ENCODE data around the gene RALGPS2.

The RALGPS2 gene

DNA sequence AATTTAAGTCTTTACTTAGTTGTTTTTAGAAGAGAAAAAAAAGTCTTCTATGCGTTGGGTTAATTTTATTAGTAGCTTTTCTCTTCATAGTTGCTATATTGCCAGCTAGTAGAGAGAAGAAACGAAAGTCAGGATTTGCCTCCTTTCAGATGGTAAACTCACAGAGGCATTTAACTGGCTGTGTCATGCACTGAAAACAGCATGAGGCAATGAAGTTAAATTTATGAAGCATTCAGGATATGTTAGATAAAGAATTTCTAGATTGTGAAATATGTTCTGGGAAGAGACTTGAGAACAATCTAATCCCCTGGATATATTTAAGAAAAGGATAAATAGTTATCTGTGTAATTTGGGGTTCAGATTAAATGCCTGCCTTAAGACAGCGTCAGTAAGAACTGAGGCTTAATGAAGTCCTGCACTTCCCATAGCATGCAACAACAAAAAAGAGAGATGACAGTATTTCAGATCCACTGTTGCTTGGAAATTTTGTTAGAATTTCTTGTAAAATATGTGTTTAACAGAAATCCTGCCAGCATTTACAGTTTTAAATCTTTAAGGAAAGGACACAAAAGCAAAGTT, 144.2 kb downstream of the RALGPS2 start:
- peak; percentile 59 for DNase-seq

GRCh38 chr1:178870221-178870620, 145.2 kb downstream of the RALGPS2 start:
- no peak for DNase-seq

DNA sequence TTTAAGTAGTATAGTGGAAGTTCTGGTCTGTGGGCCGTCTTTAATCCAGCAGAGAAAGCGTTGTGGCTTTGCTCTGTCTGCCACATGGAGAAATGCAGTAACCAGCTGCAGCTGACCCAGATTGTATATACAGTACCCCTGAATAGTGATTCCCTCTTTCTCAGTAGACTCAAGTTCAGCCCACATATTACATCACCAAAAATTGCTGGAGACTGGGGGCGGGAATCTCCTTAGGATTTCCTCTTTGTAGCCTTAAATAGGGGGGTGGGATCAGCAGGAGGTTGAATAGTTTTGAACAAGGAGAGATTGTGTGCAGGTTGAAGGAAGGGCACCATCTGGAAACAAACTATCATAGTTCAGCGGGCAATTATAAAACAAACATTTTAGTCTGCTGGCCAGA, 145.9 kb downstream of the RALGPS2 start, which contains the start of gene ANGPTL1:
Gene ANGPTL1 (minus strand): TSS at position 134 of the 400 bp plus-strand sequence. CDS start 5,301 bp downstream, outside the sequence.
- DNase-seq: peak; percentile 24

DNA sequence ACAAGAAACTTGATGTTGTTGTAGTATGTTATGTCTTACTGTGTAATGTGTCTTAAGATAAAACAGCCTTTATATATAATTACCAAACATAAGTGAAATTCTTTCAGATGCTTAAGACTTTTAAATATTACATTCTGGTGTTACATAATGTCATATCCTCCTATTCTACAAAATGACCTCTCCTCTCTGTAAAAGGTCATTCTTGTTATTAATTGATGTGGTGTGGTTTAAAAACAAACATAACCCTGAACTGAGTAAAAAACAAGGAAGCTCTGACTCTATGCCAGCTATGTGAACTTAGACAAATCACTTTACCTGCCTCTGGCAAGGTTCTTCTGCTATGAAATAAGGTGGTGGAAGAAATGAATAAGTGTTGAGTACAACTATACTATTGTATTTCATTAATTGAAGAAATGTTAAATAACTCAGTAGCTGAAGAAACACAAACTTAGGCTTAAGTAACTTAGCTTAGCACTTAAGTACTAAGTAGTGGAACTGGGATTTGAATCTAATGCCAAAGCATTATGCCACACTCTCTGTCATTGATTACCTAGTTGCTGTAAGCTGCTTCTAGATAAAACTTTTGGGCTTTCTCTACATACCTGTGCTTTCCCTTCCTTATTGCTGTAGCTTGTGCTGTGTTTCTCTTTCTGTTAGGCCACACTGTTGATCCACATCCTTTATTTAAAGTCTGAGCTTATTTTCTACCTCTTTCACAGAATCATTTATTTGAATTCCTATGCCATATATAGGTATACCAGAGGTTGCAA, 146.7 kb downstream of the RALGPS2 start:
- no peak for DNase-seq

- no peak for DNase-seq
Measured at GRCh38 chr1:178874966-178875365, 149.9 kb downstream of the RALGPS2 start.

- no peak for DNase-seq
Measured at GRCh38 chr1:178875936-178876335, 150.9 kb downstream of the RALGPS2 start.

DNA sequence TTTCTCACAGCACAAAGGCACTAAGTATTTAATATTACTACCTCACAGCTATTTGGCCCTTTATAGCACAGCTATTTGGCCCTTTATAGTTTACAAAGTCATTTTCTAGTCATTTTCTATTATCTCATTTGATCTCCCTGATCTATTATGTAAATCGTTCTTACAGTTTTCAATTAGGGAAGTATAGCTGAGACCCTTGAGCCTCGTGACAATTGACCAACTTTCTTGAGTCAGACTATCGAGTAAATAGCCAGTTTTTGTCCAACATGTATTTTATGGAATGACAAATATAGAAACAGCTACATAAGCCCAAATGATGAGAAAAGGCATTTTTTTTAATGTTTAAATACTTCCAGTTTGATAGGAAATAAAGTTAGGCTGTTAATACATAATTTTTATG, 152.9 kb downstream of the RALGPS2 start:
- DNase-seq: no peak

- no peak for DNase-seq
Measured at GRCh38 chr1:178881950-178882349, 156.9 kb downstream of the RALGPS2 start.

- DNase-seq: no peak
Measured at GRCh38 chr1:178885869-178886268, 160.8 kb downstream of the RALGPS2 start.

GRCh38 chr1:178886551-178886950, 161.5 kb downstream of the RALGPS2 start:
- no peak for DNase-seq

- DNase-seq: no peak
Measured at GRCh38 chr1:178895928-178896327, 170.9 kb downstream of the RALGPS2 start.

- DNase-seq: no peak
Measured at GRCh38 chr1:178898401-178898800, 173.4 kb downstream of the RALGPS2 start.

GRCh38 chr1:178899402-178899801, 174.4 kb downstream of the RALGPS2 start:
- DNase-seq: no peak

DNA sequence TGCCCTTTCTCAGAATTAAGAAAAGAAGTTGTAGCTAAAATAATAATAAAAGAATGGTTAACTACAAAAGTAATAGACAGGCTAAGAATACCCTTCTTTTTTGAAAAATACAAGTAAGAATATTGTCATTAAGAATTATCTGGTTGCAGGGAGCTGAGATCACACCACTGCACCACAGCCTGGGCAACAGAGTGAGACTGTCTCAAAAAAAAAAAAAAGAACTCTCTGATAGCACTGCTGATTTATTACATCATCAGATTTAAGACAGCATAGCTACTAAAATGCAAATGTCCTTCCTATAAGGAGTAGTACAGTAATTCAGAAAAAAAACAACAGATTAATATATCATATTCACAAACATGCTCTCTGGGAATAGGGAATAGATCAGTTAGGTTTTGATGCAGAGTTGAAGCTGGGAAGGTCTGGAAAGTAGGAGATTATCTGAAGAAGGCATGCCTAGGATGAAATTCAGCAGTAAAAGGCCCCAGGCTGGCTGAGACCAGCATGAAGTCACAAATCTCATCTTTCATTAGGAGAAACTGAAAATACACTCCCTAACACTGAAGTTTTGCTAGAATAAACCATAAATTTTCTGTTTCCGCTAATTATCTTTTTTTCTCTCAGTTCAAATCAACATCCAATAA, 176.6 kb downstream of the RALGPS2 start:
- DNase-seq: no peak

- DNase-seq: peak; percentile 70
Measured at GRCh38 chr1:178908358-178908757, 183.3 kb downstream of the RALGPS2 start.

DNA sequence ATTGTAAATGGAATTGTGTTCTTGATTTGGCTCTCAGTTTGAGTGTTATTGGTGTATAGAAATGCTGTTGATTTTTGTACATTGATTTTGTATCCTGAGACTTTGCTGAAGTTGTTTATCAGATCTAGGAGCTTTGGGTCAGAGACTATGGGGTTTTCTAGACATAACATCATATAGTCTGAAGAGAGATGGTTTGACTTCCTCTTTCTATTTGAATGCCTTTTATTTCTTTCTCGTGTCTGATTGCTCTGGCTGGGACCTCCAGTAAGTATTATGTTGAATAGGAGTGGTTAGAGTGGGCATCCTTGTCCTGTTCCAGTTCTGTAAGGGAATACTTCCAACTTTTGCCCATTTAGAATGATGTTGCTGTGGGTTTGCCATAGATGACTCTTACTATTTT, 185.0 kb downstream of the RALGPS2 start:
- DNase-seq: no peak

GRCh38 chr1:178912597-178912996, 187.6 kb downstream of the RALGPS2 start:
- DNase-seq: no peak

DNA sequence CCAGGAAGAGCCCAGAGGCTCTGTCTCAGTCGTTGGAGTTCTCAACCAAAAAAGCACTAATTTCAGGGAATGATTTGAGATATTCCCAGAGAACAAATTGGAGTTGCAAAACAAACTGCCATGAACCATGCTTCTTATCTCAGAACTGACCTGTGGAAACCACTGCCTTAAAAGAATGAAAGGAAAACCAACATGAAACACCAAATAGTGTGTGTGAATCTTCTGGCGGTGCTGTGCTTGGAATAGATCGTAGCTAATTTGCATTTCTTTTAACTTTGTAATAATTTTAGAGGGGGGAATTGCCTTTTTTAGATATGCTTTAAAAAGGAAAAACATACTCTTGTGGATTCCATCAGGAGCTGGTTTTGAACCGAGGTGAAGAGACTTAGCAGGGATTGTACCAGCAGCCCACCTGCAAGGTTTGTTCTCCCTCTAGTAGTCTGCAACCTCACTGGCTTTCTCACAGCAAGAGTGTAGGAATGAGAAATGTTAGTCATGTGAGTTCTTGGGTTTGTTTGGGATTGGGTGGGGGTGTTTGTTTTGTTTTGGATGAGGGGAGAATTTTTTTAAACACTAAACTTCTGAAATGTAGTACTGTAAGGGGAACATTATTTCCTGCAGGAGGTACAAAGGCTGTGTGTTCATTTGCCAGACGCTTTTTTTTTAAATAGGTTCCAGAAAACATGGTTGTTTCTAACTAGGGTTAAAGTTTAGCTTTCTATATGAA, 191.6 kb downstream of the RALGPS2 start:
- DNase-seq: no peak

GRCh38 chr1:178918308-178918707, 193.3 kb downstream of the RALGPS2 start:
- DNase-seq: no peak

GRCh38 chr1:178918955-178919354, 193.9 kb downstream of the RALGPS2 start:
- no peak for DNase-seq

GRCh38 chr1:178919581-178919980, 194.5 kb downstream of the RALGPS2 start:
- no peak for DNase-seq

GRCh38 chr1:178921499-178921898, 196.5 kb downstream of the RALGPS2 start:
- no peak for DNase-seq

- DNase-seq: no peak
Measured at GRCh38 chr1:178923512-178923911, 198.5 kb downstream of the RALGPS2 start.

Data from fibroblast of skin of right biceps (primary cell).